Bronchial epithelial cell (primary cell): Measurements from ENCODE around the gene GPR37L1. TPM values are rescaled to one million over a fixed set of nuclear protein-coding genes. Genes with fewer than 3 reads are reported as not detected.

Experiments
- DNase-seq: peaks from one replicate; pipeline ENCODE4 v3.0.0-alpha.2; 2010; ENCODE audit warnings: low read depth
- FAIRE-seq: peaks from 2 replicates; lab custom pipeline; 2011; peaks lifted over from hg19 to GRCh38; lab: Jason Lieb, UNC
- H3K27me3 ChIP-seq: 2 replicates; pipeline ENCODE4 v1.5.1; 2011; ENCODE audit warnings: low read length; ENCODE audit not compliant: control insufficient read depth, insufficient read depth
- H3K36me3 ChIP-seq: 2 replicates; pipeline ENCODE4 v1.5.1; 2011; ENCODE audit warnings: low read length; ENCODE audit not compliant: control insufficient read depth, insufficient read depth
- H3K4me3 ChIP-seq: 2 replicates; pipeline ENCODE4 v1.5.1; 2011; ENCODE audit warnings: mild to moderate bottlenecking, low read depth, low read length, control low read depth
- CTCF ChIP-seq: IDR thresholded peaks from 2 replicates; pipeline ENCODE4 v1.5.1; 2011; ENCODE audit warnings: mild to moderate bottlenecking, moderate library complexity, low read length, control low read depth, inconsistent platforms; ENCODE audit not compliant: insufficient read depth, severe bottlenecking
- total RNA-seq: library from RNA; depleted of rRNA; stranded (reverse); fragments of >200 nt; gene quantifications from 2 replicates; pipeline ENCODE4 v1.2.1, GENCODE V29; 2014

The GPR37L1 gene
- total RNA-seq, 1 donor from 2014 or later = not detected

GRCh38 chr1:202168861-202169260 lies 46.1 kb downstream of the GPR37L1 start:
- FAIRE-seq = no peak
- DNase-seq = no peak
- H3K4me3 ChIP-seq = no peak overlapping the region
- no peaks in the 10 kb centered on the region for H3K36me3 ChIP-seq
- H3K27me3 ChIP-seq = peaks cover 4% of the 10 kb centered on the region
- no peak for TF ChIP-seq CTCF

GRCh38 chr1:202170726-202171125 lies 48.0 kb downstream of the GPR37L1 start:
- Histone ChIP-seq H3K36me3 (no peaks in the 10 kb centered on the region), H3K27me3 (peaks cover 4% of the 10 kb centered on the region), H3K4me3 (no peak overlapping the region)
- FAIRE-seq = no peak
- TF ChIP-seq CTCF = no peak
- no peak for DNase-seq

GRCh38 chr1:202171292-202172014 lies 48.7 kb downstream of the GPR37L1 start:
- Histone ChIP-seq H3K4me3 (no peak overlapping the region), H3K36me3 (no peaks in the 10 kb centered on the region), H3K27me3 (peaks cover 4% of the 10 kb centered on the region)
- no peak for FAIRE-seq
- no peak for TF ChIP-seq CTCF
- no peak for DNase-seq

GRCh38 chr1:202172015-202172355 lies 49.3 kb downstream of the GPR37L1 start:
- no peaks in the 10 kb centered on the region for H3K36me3 ChIP-seq
- DNase-seq (no peak), FAIRE-seq (no peak)
- no peak for TF ChIP-seq CTCF
- peaks cover 4% of the 10 kb centered on the region for H3K27me3 ChIP-seq
- no peak overlapping the region for H3K4me3 ChIP-seq

- DNase-seq (no peak), FAIRE-seq (no peak)
- TF ChIP-seq CTCF = no peak
- Histone ChIP-seq H3K4me3 (no peak overlapping the region), H3K27me3 (no peaks in the 10 kb centered on the region), H3K36me3 (no peaks in the 10 kb centered on the region)
Observed at GRCh38 chr1:202173993-202174392, 51.3 kb downstream of the GPR37L1 start.
